GM18909 (cell line): ENCODE measurements around the gene RC3H1.
"Not testable (repeated sequence)": the region's sequence is repeated elsewhere in the genome, so short reads cannot be mapped to it uniquely, and the experiment has no call there.

ENCODE experiments used
- ATAC-seq: cut with Tn5 transposase; IDR thresholded peaks from one replicate; pipeline ENCODE4 v1.9.1; 2021; ENCODE audit warnings: mild to moderate bottlenecking; ENCODE audit not compliant: unreplicated experiment, poor library complexity

RC3H1 gene

GRCh38 chr1:173960625-173961024, 61.5 kb downstream of the RC3H1 start:
- no peak for ATAC-seq

GRCh38 chr1:173954179-173954578, 68.0 kb downstream of the RC3H1 start:
- no peak for ATAC-seq

GRCh38 chr1:173948594-173948993, 73.6 kb downstream of the RC3H1 start:
- ATAC-seq = no peak

- ATAC-seq = no peak
These were observed 75.7 kb downstream of the RC3H1 start for GRCh38 chr1:173946380-173946921.

GRCh38 chr1:173937062-173937461, 85.1 kb downstream of the RC3H1 start:
- ATAC-seq = no peak

- ATAC-seq = no peak
These were observed 87.7 kb downstream of the RC3H1 start for GRCh38 chr1:173934440-173934839.

GRCh38 chr1:173930541-173930940, 91.6 kb downstream of the RC3H1 start:
- ATAC-seq = not testable (repeated sequence)

GRCh38 chr1:173925306-173926242, 96.6 kb downstream of the RC3H1 start:
- no peak for ATAC-seq

GRCh38 chr1:173920861-173921260, 101.3 kb downstream of the RC3H1 start:
- no peak for ATAC-seq

- ATAC-seq = no peak
These were observed 104.3 kb downstream of the RC3H1 start for GRCh38 chr1:173917635-173918493.

GRCh38 chr1:173917149-173917548, 105.0 kb downstream of the RC3H1 start, which contains the start of gene SERPINC1:
SERPINC1 (minus strand) TSS chr1:173917327; CDS start chr1:173917259, 68 bp downstream.
- ATAC-seq = no peak

- no peak for ATAC-seq
These were observed 105.5 kb downstream of the RC3H1 start for GRCh38 chr1:173916667-173917066.

- ATAC-seq = no peak
These were observed 106.6 kb downstream of the RC3H1 start for GRCh38 chr1:173915596-173915995.

- no peak for ATAC-seq
These were observed 107.7 kb downstream of the RC3H1 start for GRCh38 chr1:173914366-173914871.

- ATAC-seq = no peak
These were observed 109.0 kb downstream of the RC3H1 start for GRCh38 chr1:173913111-173913510.

- ATAC-seq = no peak
These were observed 118.2 kb downstream of the RC3H1 start for GRCh38 chr1:173903827-173904531.

- no peak for ATAC-seq
These were observed 121.2 kb downstream of the RC3H1 start for GRCh38 chr1:173900992-173901391.

GRCh38 chr1:173900427-173900826, 121.7 kb downstream of the RC3H1 start:
- ATAC-seq = no peak

GRCh38 chr1:173894189-173894588, 128.0 kb downstream of the RC3H1 start:
- ATAC-seq = no peak

GRCh38 chr1:173893611-173894010, 128.5 kb downstream of the RC3H1 start:
- no peak for ATAC-seq
